Gastrocnemius medialis (tissue), 4 donors: ENCODE measurements around the gene OGFOD1. TPM values are rescaled to one million over a fixed set of nuclear protein-coding genes. Genes with fewer than 3 reads are reported as not detected.

Experiments used
- ATAC-seq, 2 donors: fragments of 150-250 bp; one replicate each; pipeline ENCODE4 v1.9.1; 2016
- DNase-seq, 2 donors: peaks; one replicate each; pipeline ENCODE4 v3.0.0-alpha.2; 2019
- H3K27ac ChIP-seq, 4 donors: fragments of 200-600 bp; sonication (generic); 1 replicate in 1 of 4; 2 replicates in 3 of 4; pipeline ENCODE4 v1.5.1; 2016 to 2018; ENCODE audit warnings: mild to moderate bottlenecking in 2 of 4, moderate library complexity in 1 of 4
- H3K27me3 ChIP-seq, 3 donors: fragments of 200-600 bp; sonication (generic) in 2 of 3; 1 replicate in 1 of 3; 2 replicates in 2 of 3; pipeline versions ENCODE4 v1.5.1 to v1.6.0; 2016 to 2019; ENCODE audit warnings: mild to moderate bottlenecking in 1 of 3, moderate library complexity in 1 of 3
- H3K36me3 ChIP-seq, 2 donors: fragments of 200-600 bp; sonication (generic) in 1 of 2; one replicate each; pipeline ENCODE4 v1.5.1; 2017 to 2018
- H3K4me1 ChIP-seq, 2 donors: fragments of 200-600 bp; sonication (generic) in 1 of 2; one replicate each; pipeline ENCODE4 v1.5.1; 2016 to 2017; ENCODE audit warnings: mild to moderate bottlenecking in 2 of 2
- H3K4me3 ChIP-seq, 4 donors: fragments of 200-600 bp; sonication (generic) in 3 of 4; 1 replicate in 1 of 4; 2 replicates in 3 of 4; pipeline ENCODE4 v1.5.1; 2016 to 2019; ENCODE audit warnings: mild to moderate bottlenecking in 2 of 4
- H3K9me3 ChIP-seq, 3 donors: fragments of 200-600 bp; sonication (generic) in 2 of 3; 1 replicate in 1 of 3; 2 replicates in 2 of 3; pipeline ENCODE4 v1.5.1; 2016 to 2019
- POLR2A ChIP-seq, 2 donors: fragments of 450-650 bp; IDR thresholded peaks; one replicate each; pipeline ENCODE4 v1.6.1; 2017; ENCODE audit warnings: antibody characterized with exemption in 2 of 2, mild to moderate bottlenecking in 2 of 2, moderate library complexity in 2 of 2
- in situ Hi-C, 4 donors: fragments of 200-750 bp; cut with MboI; loops; one replicate each; pipeline versions ENCODE4 v1.15.0 to v1.8.0; 2017; ENCODE audit warnings: low sequenced_read_pairs in 4 of 4
- intact Hi-C: fragments of 100-400 bp; cut with DNase I; formaldehyde crosslinking; loops from one replicate; pipeline ENCODE4 v1.15.1; 2023; ENCODE audit warnings: low total_unique reads
- total RNA-seq, 4 donors: library from RNA; depleted of rRNA; stranded (reverse); fragments of >200 nt; gene quantifications; one replicate each; pipeline versions ENCODE4 v1.1.0 to v1.2.3, GENCODE V29; 2016
- TF ChIP-seq, protein P1 (sequence below), 5 experiments: fragments of 450-650 bp in 3 of 5; fragments of 200-600 bp in 2 of 5; sonication (generic) in 2 of 5; IDR thresholded peaks in 4 of 5; conservative IDR thresholded peaks in 1 of 5; 1 replicate in 4 of 5; 2 replicates in 1 of 5; pipeline ENCODE4 v1.5.1; 2016 to 2019; ENCODE audit warnings: antibody characterized with exemption in 5 of 5, mild to moderate bottlenecking in 3 of 5, moderate library complexity in 3 of 5

Gene OGFOD1
- total RNA-seq, 4 donors from 2014 or later, result 86.1 to 115 (median 92.9) TPM

DNA sequence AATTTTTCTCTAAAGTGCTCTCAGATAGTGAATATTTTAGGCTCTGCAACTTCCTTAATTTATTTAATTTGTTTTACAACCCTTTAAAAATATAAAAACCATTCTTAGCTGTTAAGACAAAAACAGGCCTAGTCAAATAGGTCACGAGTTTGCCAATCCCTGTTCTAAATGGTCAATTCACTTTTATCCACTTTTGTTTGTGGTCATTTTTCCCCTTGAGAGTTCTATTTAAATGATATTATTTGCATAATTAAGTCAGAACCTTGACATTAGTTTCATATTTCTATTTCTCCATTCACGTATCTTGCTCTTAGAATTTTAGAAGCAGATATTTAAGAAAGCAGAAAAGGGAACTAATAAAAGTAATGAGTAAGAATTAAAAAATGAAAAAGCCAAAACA lies 30.0 kb upstream of the OGFOD1 start:
- Histone ChIP-seq H3K4me3 (no peak overlapping the region), H3K9me3 (no peaks in the 10 kb centered on the region), H3K27me3 (no peaks in the 10 kb centered on the region), H3K36me3 (no peaks in the 10 kb centered on the region), H3K4me1 (peaks cover 59 to 63% of the 10 kb centered on the region in 2 donors), H3K27ac (peak overlapping the region in 2 of 4 donors; percentile 60 to 96)
- DNase-seq (no peak), ATAC-seq (no peak)
- in situ Hi-C loops (loop anchor here in 1 of 4 donors (25.0 kb wide), 1 partner anchor 266 kb away; the partner anchor contains the start of gene MT1X), intact Hi-C loops (loop anchor here (5.0 kb wide), 1 partner anchor 261 kb away; the partner anchor contains the start of gene MT1X)
- TF ChIP-seq, protein P1, sequence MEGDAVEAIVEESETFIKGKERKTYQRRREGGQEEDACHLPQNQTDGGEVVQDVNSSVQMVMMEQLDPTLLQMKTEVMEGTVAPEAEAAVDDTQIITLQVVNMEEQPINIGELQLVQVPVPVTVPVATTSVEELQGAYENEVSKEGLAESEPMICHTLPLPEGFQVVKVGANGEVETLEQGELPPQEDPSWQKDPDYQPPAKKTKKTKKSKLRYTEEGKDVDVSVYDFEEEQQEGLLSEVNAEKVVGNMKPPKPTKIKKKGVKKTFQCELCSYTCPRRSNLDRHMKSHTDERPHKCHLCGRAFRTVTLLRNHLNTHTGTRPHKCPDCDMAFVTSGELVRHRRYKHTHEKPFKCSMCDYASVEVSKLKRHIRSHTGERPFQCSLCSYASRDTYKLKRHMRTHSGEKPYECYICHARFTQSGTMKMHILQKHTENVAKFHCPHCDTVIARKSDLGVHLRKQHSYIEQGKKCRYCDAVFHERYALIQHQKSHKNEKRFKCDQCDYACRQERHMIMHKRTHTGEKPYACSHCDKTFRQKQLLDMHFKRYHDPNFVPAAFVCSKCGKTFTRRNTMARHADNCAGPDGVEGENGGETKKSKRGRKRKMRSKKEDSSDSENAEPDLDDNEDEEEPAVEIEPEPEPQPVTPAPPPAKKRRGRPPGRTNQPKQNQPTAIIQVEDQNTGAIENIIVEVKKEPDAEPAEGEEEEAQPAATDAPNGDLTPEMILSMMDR (IDR thresholded peaks at IDR 0.05 in 4 of 5, conservative IDR thresholded peaks at IDR 0.05 in 1 of 5), result no peak
- no peak for TF ChIP-seq POLR2A (IDR thresholded peaks at IDR 0.05)

DNA sequence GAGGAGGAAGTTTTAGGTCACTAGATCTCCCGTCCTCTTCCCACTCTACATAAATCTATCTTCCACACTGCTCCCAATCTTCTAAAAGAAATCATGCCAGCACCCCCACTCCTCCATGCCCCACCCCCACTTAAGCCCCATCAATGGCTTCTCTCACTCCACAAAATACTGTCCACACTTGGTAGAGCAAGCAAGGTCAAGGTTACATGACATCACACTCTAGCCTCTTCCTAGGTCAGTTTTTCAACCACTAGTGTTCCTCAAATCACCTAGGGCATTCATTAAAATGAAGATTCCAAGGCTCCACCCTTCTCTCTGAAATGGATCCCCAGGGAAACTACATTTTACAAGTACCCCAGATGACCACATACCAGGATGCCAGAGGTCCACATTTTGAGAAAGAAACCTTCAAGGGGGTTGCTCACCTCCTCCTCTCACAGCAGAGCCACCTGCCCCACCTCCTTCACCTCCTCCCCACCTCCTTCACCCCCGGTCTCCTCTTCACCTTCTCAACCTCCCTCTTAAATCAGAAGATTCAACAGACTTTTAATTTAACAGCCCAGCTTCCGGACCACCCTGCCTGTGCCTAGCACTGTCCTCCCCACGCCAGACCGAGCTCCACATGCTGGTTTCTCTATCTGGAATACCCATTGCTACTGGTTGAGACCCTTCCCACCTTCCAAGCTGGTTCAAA lies 29.2 kb upstream of the OGFOD1 start:
- Histone ChIP-seq H3K4me3 (peak overlapping the region in 1 of 4 donors; percentile 96), H3K27me3 (no peaks in the 10 kb centered on the region), H3K4me1 (peaks cover 54 to 58% of the 10 kb centered on the region in 2 donors), H3K27ac (peak overlapping the region in 3 of 4 donors; percentile 60 to 96 (median 96)), H3K9me3 (no peaks in the 10 kb centered on the region), H3K36me3 (no peaks in the 10 kb centered on the region)
- TF ChIP-seq POLR2A (IDR thresholded peaks at IDR 0.05), result no peak
- TF ChIP-seq, protein P1 (IDR thresholded peaks at IDR 0.05 in 4 of 5, conservative IDR thresholded peaks at IDR 0.05 in 1 of 5), result no peak
- in situ Hi-C loops (loop anchor here in 1 of 4 donors (25.0 kb wide), 1 partner anchor 265 kb away; the partner anchor contains the start of gene MT1X), intact Hi-C loops (loop anchor here (5.0 kb wide), 1 partner anchor 260 kb away; the partner anchor contains the start of gene MT1X)
- no peak for ATAC-seq
- DNase-seq, result no peak

DNA sequence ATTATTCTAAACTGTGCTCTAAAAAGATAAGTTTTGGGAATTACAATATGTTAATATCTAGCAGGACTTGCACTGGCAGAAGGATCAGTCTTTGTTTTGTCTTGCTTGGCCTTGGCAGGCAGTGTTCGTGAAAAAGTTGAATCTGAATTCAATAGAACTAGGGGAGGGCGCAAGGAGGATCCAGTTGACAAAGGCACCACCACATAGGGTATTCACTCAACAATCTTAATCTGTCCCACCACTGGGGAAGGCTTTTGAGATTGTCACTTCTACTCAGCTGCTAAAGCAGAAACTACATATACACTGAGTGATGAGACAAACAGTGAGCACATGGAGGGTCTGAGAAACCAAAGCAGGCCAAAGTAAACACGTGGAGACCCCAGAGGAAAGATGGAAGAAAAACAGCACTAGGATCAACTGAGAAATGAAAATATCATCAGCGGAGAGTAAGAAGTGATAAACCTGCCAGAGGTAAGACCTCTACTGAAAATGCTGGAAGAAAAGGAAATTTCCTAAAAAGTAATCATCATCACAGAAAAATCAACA lies 28.4 kb upstream of the OGFOD1 start:
- Histone ChIP-seq H3K36me3 (no peaks in the 10 kb centered on the region), H3K4me3 (peak overlapping the region in 3 of 4 donors; percentile 74 to 96 (median 91)), H3K27ac (peak overlapping the region; percentile 87 to 96 (median 96)), H3K4me1 (peaks cover 52 to 54% of the 10 kb centered on the region in 2 donors), H3K9me3 (no peaks in the 10 kb centered on the region), H3K27me3 (no peaks in the 10 kb centered on the region)
- TF ChIP-seq, protein P1 (IDR thresholded peaks at IDR 0.05 in 4 of 5, conservative IDR thresholded peaks at IDR 0.05 in 1 of 5), result no peak
- TF ChIP-seq POLR2A (IDR thresholded peaks at IDR 0.05), result no peak
- DNase-seq, result no peak
- in situ Hi-C loops, result loop anchor here in 1 of 4 donors (25.0 kb wide), 1 partner anchor 264 kb away; the partner anchor contains the start of gene MT1X
- intact Hi-C loops, result loop anchor here (5.0 kb wide), 1 partner anchor 259 kb away; the partner anchor contains the start of gene MT1X
- ATAC-seq, result no peak

DNA sequence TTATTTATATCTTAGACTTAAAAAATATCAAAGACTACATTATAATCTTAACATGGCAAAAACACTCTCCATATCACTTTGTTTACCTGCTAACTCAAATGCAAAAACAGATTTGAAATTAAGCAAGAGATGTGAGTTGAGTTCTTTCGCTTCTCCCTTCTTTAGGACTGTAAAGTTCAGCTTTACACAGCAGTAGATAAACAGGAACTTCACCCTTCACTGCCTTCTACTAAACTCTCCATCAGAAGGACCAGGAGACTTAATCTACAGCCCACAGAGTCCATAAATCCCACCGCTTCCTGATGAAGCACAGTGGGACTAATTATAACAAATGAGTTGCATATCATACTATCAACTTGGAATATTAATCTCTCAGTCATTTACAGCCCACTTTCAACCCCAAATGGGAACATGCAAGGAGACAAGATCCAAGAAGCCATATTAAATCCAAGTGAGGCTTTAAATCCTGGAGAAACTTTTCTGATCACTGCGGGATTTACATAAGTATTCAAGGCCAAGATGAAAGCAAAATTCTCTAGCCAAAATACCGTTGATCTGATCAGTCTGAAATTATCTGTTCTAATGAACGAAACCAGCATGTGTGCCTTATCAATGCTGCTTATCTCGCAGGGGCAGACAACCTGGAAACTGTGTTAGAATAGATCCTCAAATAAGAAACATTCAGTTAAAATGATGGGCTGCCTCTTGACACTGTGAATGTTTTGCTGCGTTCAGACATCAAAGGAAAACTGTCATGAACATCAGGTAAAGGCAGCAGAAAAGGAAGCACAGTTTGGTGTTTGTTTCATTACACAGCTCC lies 27.6 kb upstream of the OGFOD1 start:
- TF ChIP-seq, protein P1 (IDR thresholded peaks at IDR 0.05 in 4 of 5, conservative IDR thresholded peaks at IDR 0.05 in 1 of 5), result no peak
- TF ChIP-seq POLR2A (IDR thresholded peaks at IDR 0.05), result no peak
- intact Hi-C loops (loop anchor here (5.0 kb wide), 1 partner anchor 259 kb away; the partner anchor contains the start of gene MT1X), in situ Hi-C loops (loop anchor here in 1 of 4 donors (25.0 kb wide), 1 partner anchor 264 kb away; the partner anchor contains the start of gene MT1X)
- Histone ChIP-seq H3K9me3 (no peaks in the 10 kb centered on the region), H3K27me3 (no peaks in the 10 kb centered on the region), H3K36me3 (no peaks in the 10 kb centered on the region), H3K27ac (peak overlapping the region; percentile 87 to 96 (median 96)), H3K4me3 (peak overlapping the region; percentile 74 to 96 (median 92)), H3K4me1 (peaks cover 52 to 53% of the 10 kb centered on the region in 2 donors)
- ATAC-seq (no peak), DNase-seq (no peak)
